H9 (cell line): Measurements from ENCODE around the gene MGMT. TPM values are rescaled to one million over a fixed set of nuclear protein-coding genes. Genes with fewer than 3 reads are reported as not detected.

ENCODE experiments used
- DNase-seq: peaks from one replicate; pipeline ENCODE4 v3.0.0-alpha.2; 2017
- H2AFZ ChIP-seq: one replicate; pipeline ENCODE4 v1.6.1; 2013; ENCODE audit warnings: mild to moderate bottlenecking, low read length, control low read depth, moderate library complexity
- H2AK5ac ChIP-seq: 2 replicates; pipeline ENCODE4 v1.6.1; 2013; ENCODE audit warnings: low read length, control low read depth, mixed read lengths; ENCODE audit not compliant: insufficient read length
- H2BK120ac ChIP-seq: one replicate; pipeline ENCODE4 v1.6.1; 2013; ENCODE audit warnings: low read depth, mild to moderate bottlenecking, low read length, control low read depth, inconsistent platforms; ENCODE audit not compliant: poor library complexity, severe bottlenecking
- H2BK12ac ChIP-seq: 2 replicates; pipeline ENCODE4 v1.6.1; 2013; ENCODE audit warnings: low read length, control low read depth, mixed read lengths, low read depth; ENCODE audit not compliant: insufficient read length
- H2BK15ac ChIP-seq: 2 replicates; pipeline ENCODE4 v1.6.1; 2013; ENCODE audit warnings: low read depth, low read length, control low read depth
- H2BK20ac ChIP-seq: one replicate; pipeline ENCODE4 v1.6.1; 2013; ENCODE audit warnings: low read depth, mild to moderate bottlenecking, low read length, control low read depth, inconsistent platforms; ENCODE audit not compliant: poor library complexity, severe bottlenecking
- H2BK5ac ChIP-seq: 2 replicates; pipeline ENCODE4 v1.6.1; 2013; ENCODE audit warnings: low read length, control low read depth, mixed read lengths; ENCODE audit not compliant: insufficient read length
- H3K14ac ChIP-seq: 2 replicates; pipeline ENCODE4 v1.6.1; 2013; ENCODE audit warnings: low read length, control low read depth; ENCODE audit not compliant: insufficient read depth
- H3K18ac ChIP-seq: 2 replicates; pipeline ENCODE4 v1.6.1; 2013; ENCODE audit warnings: low read depth, mild to moderate bottlenecking, mixed read lengths, low read length, control low read depth; ENCODE audit not compliant: insufficient read length
- H3K23ac ChIP-seq: 2 replicates; pipeline ENCODE4 v1.6.1; 2013; ENCODE audit warnings: low read length, control low read depth, mixed read lengths, low read depth; ENCODE audit not compliant: insufficient read length
- H3K23me2 ChIP-seq: 2 replicates; pipeline ENCODE4 v1.6.1; 2013; ENCODE audit warnings: low read depth, mild to moderate bottlenecking, mixed read lengths, low read length, control low read depth; ENCODE audit not compliant: insufficient read length, poor library complexity, severe bottlenecking
- H3K27ac ChIP-seq: 2 replicates; pipeline ENCODE4 v1.5.1; 2013; ENCODE audit warnings: low read length, control low read depth, mixed read lengths, low read depth; ENCODE audit not compliant: insufficient read length
- H3K27me3 ChIP-seq: 2 replicates; pipeline ENCODE4 v1.6.1; 2013; ENCODE audit warnings: low read length, control low read depth, inconsistent platforms; ENCODE audit not compliant: insufficient read depth
- H3K4ac ChIP-seq: 2 replicates; pipeline ENCODE4 v1.6.1; 2013; ENCODE audit warnings: low read depth, mild to moderate bottlenecking, control low read depth, inconsistent platforms, low read length, moderate library complexity
- H3K4me1 ChIP-seq: 2 replicates; pipeline ENCODE4 v1.6.1; 2013; ENCODE audit warnings: low read length, control low read depth, inconsistent platforms; ENCODE audit not compliant: insufficient read depth
- H3K4me2 ChIP-seq: 2 replicates; pipeline ENCODE4 v1.6.1; 2013; ENCODE audit warnings: low read length, control low read depth, mixed read lengths; ENCODE audit not compliant: insufficient read length, insufficient read depth
- H3K56ac ChIP-seq: 2 replicates; pipeline ENCODE4 v1.6.1; 2013; ENCODE audit warnings: low read depth, mild to moderate bottlenecking, mixed read lengths, low read length, control low read depth; ENCODE audit not compliant: insufficient read length
- H3K79me1 ChIP-seq: 2 replicates; pipeline ENCODE4 v1.6.1; 2013; ENCODE audit warnings: low read depth, mild to moderate bottlenecking, moderate library complexity, low read length, control low read depth, inconsistent platforms; ENCODE audit not compliant: insufficient read depth, poor library complexity, severe bottlenecking
- H3K79me2 ChIP-seq: 2 replicates; pipeline ENCODE4 v1.6.1; 2013; ENCODE audit warnings: low read length, control low read depth, inconsistent platforms; ENCODE audit not compliant: insufficient read depth
- H3K9ac ChIP-seq: 2 replicates; pipeline ENCODE4 v1.6.1; 2013; ENCODE audit warnings: low read length, control low read depth, mixed read lengths; ENCODE audit not compliant: insufficient read length; ENCODE audit errors: extremely low read depth
- H3K9me3 ChIP-seq: one replicate; pipeline ENCODE4 v1.6.1; 2013; ENCODE audit warnings: low read depth, low read length, inconsistent platforms; ENCODE audit not compliant: control insufficient read depth
- H3T11ph ChIP-seq: one replicate; pipeline ENCODE4 v1.6.1; 2013; ENCODE audit warnings: mild to moderate bottlenecking, low read length, control low read depth, inconsistent platforms
- H4K20me1 ChIP-seq: one replicate; pipeline ENCODE4 v1.6.1; 2013; ENCODE audit not compliant: control insufficient read depth, insufficient read length, insufficient read depth
- H4K5ac ChIP-seq: 2 replicates; pipeline ENCODE4 v1.6.1; 2013; ENCODE audit warnings: low read depth, mild to moderate bottlenecking, mixed read lengths, low read length, control low read depth; ENCODE audit not compliant: insufficient read length
- H4K8ac ChIP-seq: replicated peaks from 2 replicates; pipeline ENCODE4 v1.6.1; 2013; ENCODE audit warnings: low read length, control low read depth, mixed read lengths, low read depth; ENCODE audit not compliant: insufficient read length
- H4K91ac ChIP-seq: 2 replicates; pipeline ENCODE4 v1.6.1; 2013; ENCODE audit warnings: low read depth, mild to moderate bottlenecking, moderate library complexity, mixed read lengths, low read length, control low read depth; ENCODE audit not compliant: insufficient read length
- H3K27ac Mint-ChIP-seq, 3 experiments: 2 replicates in 2 of 3; 3 replicates in 1 of 3; pipeline ENCODE4 v1.8.0; 2020 to 2021; ENCODE audit warnings: mixed read lengths in 3 of 3, mild to moderate bottlenecking in 1 of 3, moderate library complexity in 1 of 3
- H3K27me3 Mint-ChIP-seq: 2 replicates; pipeline ENCODE4 v1.8.0; 2021; ENCODE audit warnings: low read depth, mild to moderate bottlenecking, moderate library complexity, mixed read lengths
- H3K36me3 Mint-ChIP-seq, 3 experiments: 2 replicates in 2 of 3; 3 replicates in 1 of 3; pipeline ENCODE4 v1.8.0; 2020 to 2021; ENCODE audit warnings: low read depth in 3 of 3, mixed read lengths in 3 of 3; ENCODE audit not compliant: insufficient read depth in 1 of 3
- H3K4me1 Mint-ChIP-seq, 2 experiments: 2 replicates each; pipeline ENCODE4 v1.8.0; 2020; ENCODE audit warnings: mixed read lengths in 2 of 2
- H3K4me3 Mint-ChIP-seq, 2 experiments: 2 replicates in 1 of 2; 3 replicates in 1 of 2; pipeline ENCODE4 v1.8.0; 2020 to 2021; ENCODE audit warnings: mild to moderate bottlenecking in 2 of 2, mixed read lengths in 2 of 2, moderate library complexity in 1 of 2
- H3K9me3 Mint-ChIP-seq, 2 experiments: 2 replicates in 1 of 2; 3 replicates in 1 of 2; pipeline ENCODE4 v1.8.0; 2020; ENCODE audit warnings: mild to moderate bottlenecking in 2 of 2, mixed read lengths in 2 of 2, moderate library complexity in 1 of 2
- CTCF ChIP-seq: fragments of 200-600 bp; sonication (generic); conservative IDR thresholded peaks from 3 replicates; pipeline ENCODE4 v1.8.0; 2021; ENCODE audit warnings: antibody characterized with exemption, mild to moderate bottlenecking
- WGBS: extraction: QIAGEN DNeasy Blood & Tissue Kit; methylation state at CpG from one replicate; pipeline ENCODE4 v1.1.7; 2013; ENCODE audit warnings: missing lambda C conversion rate, low lambda C conversion rate, mixed read lengths; ENCODE audit not compliant: insufficient read length; ENCODE audit errors: extremely low coverage; 5-methylcytosine and 5-hydroxymethylcytosine counted together
- total RNA-seq: library from RNA; stranded (reverse); gene quantifications from 2 replicates; pipeline ENCODE4 v1.2.1, GENCODE V29; 2021

MGMT gene
- total RNA-seq, 1 experiment from 2014 or later, result 18.4 TPM

GRCh38 chr10:129472696-129473555, 5.9 kb downstream of the MGMT start:
- H4K20me1 ChIP-seq, result no peaks in the 10 kb centered on the region
- H3K27me3 ChIP-seq, result no peaks in the 10 kb centered on the region
- no peak overlapping the region for H4K5ac ChIP-seq
- no peak overlapping the region for H3K27ac ChIP-seq
- no peak overlapping the region for H3T11ph ChIP-seq
- H3K4me2 ChIP-seq, result no peak overlapping the region
- H3K4me3 Mint-ChIP-seq, result no peak overlapping the region
- no peak overlapping the region; the same call in 1 of the 2 replicates for H3K14ac ChIP-seq
- H3K9ac ChIP-seq, result no peak overlapping the region
- no peaks in the 10 kb centered on the region for H3K23me2 ChIP-seq
- no peaks in the 10 kb centered on the region for H3K79me2 ChIP-seq
- H2BK15ac ChIP-seq, result no peak overlapping the region
- peak overlapping the region in 2 of 3 experiments; percentile 29 to 73; a peak in 2 of 7 replicates for H3K27ac Mint-ChIP-seq
- H4K91ac ChIP-seq, result no peak overlapping the region
- no peak overlapping the region for H2BK5ac ChIP-seq
- no peaks in the 10 kb centered on the region for H3K79me1 ChIP-seq
- peaks cover 6 to 9% (median 8%) of the 10 kb centered on the region in 3 experiments; a peak in 6 of 7 replicates for H3K36me3 Mint-ChIP-seq
- H4K8ac ChIP-seq, result no peak overlapping the region
- H3K27me3 Mint-ChIP-seq, result no peaks in the 10 kb centered on the region
- no peaks in the 10 kb centered on the region for H3K9me3 ChIP-seq
- H2BK120ac ChIP-seq, result no peak overlapping the region
- H3K4me1 Mint-ChIP-seq, result peaks cover 5 to 12% of the 10 kb centered on the region in 2 experiments; a peak in 2 of 4 replicates
- no peak overlapping the region for H2BK12ac ChIP-seq
- no peak overlapping the region for H3K4ac ChIP-seq
- H3K4me1 ChIP-seq, result no peaks in the 10 kb centered on the region
- WGBS, result no CpG with 5 or more reads among the region's 22 CpGs
- no peak overlapping the region for H2AK5ac ChIP-seq
- DNase-seq, result no peak
- no peak overlapping the region for H2AFZ ChIP-seq
- no peak overlapping the region for H3K56ac ChIP-seq
- no peak overlapping the region for H3K23ac ChIP-seq
- H2BK20ac ChIP-seq, result no peak overlapping the region
- TF ChIP-seq CTCF, result no peak
- H3K9me3 Mint-ChIP-seq, result no peaks in the 10 kb centered on the region; a peak in 1 of 5 replicates
- H3K18ac ChIP-seq, result no peak overlapping the region
